GM12878 (cell line): Measurements from ENCODE around the gene ALOX12. TPM values are rescaled to one million over a fixed set of nuclear protein-coding genes. Genes with fewer than 3 reads are reported as not detected.

Source experiments
- ATAC-seq: fragments of 200-7000 bp; cut with Tn5 transposase; 3 replicates; pipeline ENCODE4 v1.9.1; 2020; ENCODE audit warnings: mild to moderate bottlenecking, moderate library complexity
- BruUV-seq: library from RNA; stranded (reverse); fragments of 400-500 nt; replicated peaks from 2 replicates; lab custom pipeline; 2021; lab: Mats Ljungman, UMichigan
- CTCF ChIA-PET: fragments of 300-600 bp; sonication (Branson Sonifier 250); formaldehyde crosslinking; extraction: SDS; loops from one replicate; lab custom pipeline; 2021; ENCODE audit warnings: inconsistent platforms; lab: Yijun Ruan, JAX
- POLR2A ChIA-PET: fragments of 350-600 bp; formaldehyde crosslinking; extraction: SDS; loops from one replicate; lab custom pipeline; 2021; ENCODE audit warnings: inconsistent platforms; lab: Charles Lee
- RAD21 ChIA-PET: fragments of 300-600 bp; sonication (Branson Sonifier 250); formaldehyde crosslinking; loops from one replicate; lab custom pipeline; 2023; ENCODE audit warnings: antibody characterized with exemption; ENCODE audit not compliant: unreplicated experiment; lab: Charles Lee
- SMC1A ChIA-PET: fragments of 300-600 bp; sonication (Branson Sonifier 250); formaldehyde crosslinking; loops from one replicate; lab custom pipeline; 2023; ENCODE audit not compliant: unreplicated experiment, uncharacterized antibody; lab: Charles Lee
- DNase-seq: peaks from one replicate; pipeline ENCODE4 v3.0.0-alpha.2; 2011; ENCODE audit warnings: low read depth, low spot score
- FAIRE-seq: peaks from 3 replicates; lab custom pipeline; 2011; peaks lifted over from hg19 to GRCh38; lab: Jason Lieb, UNC
- H2AFZ ChIP-seq: 2 replicates; pipeline ENCODE4 v1.6.0; 2011; ENCODE audit warnings: low read depth, low read length, control low read depth; ENCODE audit not compliant: control insufficient read depth
- H3K27ac ChIP-seq: 2 replicates; pipeline ENCODE4 v1.5.1; 2011; ENCODE audit warnings: control low read depth; ENCODE audit not compliant: control insufficient read depth, insufficient read depth
- H3K27me3 ChIP-seq, 2 experiments: replicated peaks in 1 of 2; 2 replicates each; pipeline versions ENCODE4 v1.6.0 to v1.6.1; 2011; ENCODE audit warnings: low read length in 1 of 2; ENCODE audit not compliant: control insufficient read depth in 2 of 2, insufficient read depth in 2 of 2
- H3K36me3 ChIP-seq, 2 experiments: 2 replicates each; pipeline ENCODE4 v1.5.1; 2011; ENCODE audit warnings: low read length in 1 of 2; ENCODE audit not compliant: control insufficient read depth in 2 of 2, insufficient read depth in 2 of 2
- H3K4me1 ChIP-seq: 2 replicates; pipeline ENCODE4 v1.6.1; 2011; ENCODE audit warnings: mild to moderate bottlenecking, low read length, moderate library complexity, mixed read lengths; ENCODE audit not compliant: control insufficient read depth, insufficient read depth
- H3K4me2 ChIP-seq: 2 replicates; pipeline ENCODE4 v1.6.0; 2011; ENCODE audit warnings: control low read depth; ENCODE audit not compliant: control insufficient read depth, insufficient read depth
- H3K4me3 ChIP-seq: fragments of 200-600 bp; sonication (generic); 2 replicates; pipeline ENCODE4 v1.5.1; 2016
- H3K79me2 ChIP-seq: 2 replicates; pipeline ENCODE4 v1.6.0; 2011; ENCODE audit warnings: low read length; ENCODE audit not compliant: control insufficient read depth, insufficient read depth
- H3K9ac ChIP-seq: 2 replicates; pipeline ENCODE4 v1.8.0; 2011; ENCODE audit warnings: low read length, control low read depth, mixed read lengths; ENCODE audit not compliant: control insufficient read depth, insufficient read depth
- H3K9me3 ChIP-seq: replicated peaks from 3 replicates; pipeline ENCODE4 v1.5.1; 2011; ENCODE audit warnings: mild to moderate bottlenecking, low read length; ENCODE audit not compliant: control insufficient read depth, insufficient read depth
- H4K20me1 ChIP-seq: 2 replicates; pipeline ENCODE4 v1.6.0; 2011; ENCODE audit not compliant: control insufficient read depth, insufficient read depth
- FOXM1 ChIP-seq: IDR thresholded peaks from 2 replicates; pipeline ENCODE4 v1.6.1; 2012; ENCODE audit warnings: low read depth, mild to moderate bottlenecking, inconsistent platforms, low read length, moderate library complexity
- MLLT1 ChIP-seq: fragments of 450-650 bp; IDR thresholded peaks from 2 replicates; pipeline ENCODE4 v1.6.1; 2016; ENCODE audit warnings: mild to moderate bottlenecking
- RCOR1 ChIP-seq: conservative IDR thresholded peaks from 2 replicates; pipeline ENCODE4 v1.6.1; 2012; ENCODE audit warnings: low read depth, low read length, improper control_type of control experiment
- WGBS: methylation state at CpG from one replicate; pipeline ENCODE4 v1.1.6; 2016; ENCODE audit warnings: low lambda C conversion rate; ENCODE audit not compliant: insufficient replicate concordance, insufficient coverage; ENCODE audit errors: missing lambda C conversion rate; 5-methylcytosine and 5-hydroxymethylcytosine counted together
- in situ Hi-C: fragments of 300-500 bp; cut with MboI; formaldehyde crosslinking; loops from 9 replicates; pipeline ENCODE4 v1.14.3; 2018; ENCODE audit warnings: mixed read lengths
- intact Hi-C: fragments of 100-400 bp; cut with micrococcal nuclease; formaldehyde crosslinking; loops from one replicate; pipeline ENCODE4 v1.14.2; 2022; ENCODE audit not compliant: unreplicated experiment
- polyA plus RNA-seq, 11 experiments: library from polyadenylated mRNA; depleted of rRNA in 4 of 11; unstranded in 6 of 11; stranded (reverse) in 5 of 11; fragments of >200 nt; fragmentation: Nextera tagmentation in 4 of 11; fragmentation: Illumina TruSeq in 1 of 11; extraction: Ambion mirVana in 4 of 11; extraction: Trizol in 1 of 11; gene quantifications; 1 replicate in 1 of 11; 2 replicates in 10 of 11; pipeline versions ENCODE4 v1.2.1 to v1.2.3, GENCODE V29; 2011 to 2016; ENCODE audit warnings: inconsistent platforms in 2 of 11, missing spikeins in 2 of 11, low read depth in 1 of 11
- total RNA-seq, 4 experiments: library from RNA; depleted of rRNA in 3 of 4; stranded (reverse); fragments of >200 nt in 3 of 4; fragmentation: Illumina TruSeq in 1 of 4; extraction: Trizol in 1 of 4; gene quantifications; 2 replicates each; pipeline versions ENCODE4 v1.2.1 to v1.2.3, GENCODE V29; 2013 to 2021
- TF ChIP-seq, protein P1 (sequence below): IDR thresholded peaks from 2 replicates; pipeline ENCODE4 v1.6.1; 2011; ENCODE audit warnings: borderline replicate concordance, low read depth, mild to moderate bottlenecking, moderate library complexity, mixed read lengths, low read length; ENCODE audit not compliant: insufficient read depth; ENCODE audit errors: extremely low read length

ALOX12 gene
- total and polyA plus RNA-seq, 10 of the 15 experiments (the other 5 are each of a cell fraction or from before 2014, with no cell fraction given): 0.23 to 0.82 (median 0.58) TPM; not detected in 6

DNA sequence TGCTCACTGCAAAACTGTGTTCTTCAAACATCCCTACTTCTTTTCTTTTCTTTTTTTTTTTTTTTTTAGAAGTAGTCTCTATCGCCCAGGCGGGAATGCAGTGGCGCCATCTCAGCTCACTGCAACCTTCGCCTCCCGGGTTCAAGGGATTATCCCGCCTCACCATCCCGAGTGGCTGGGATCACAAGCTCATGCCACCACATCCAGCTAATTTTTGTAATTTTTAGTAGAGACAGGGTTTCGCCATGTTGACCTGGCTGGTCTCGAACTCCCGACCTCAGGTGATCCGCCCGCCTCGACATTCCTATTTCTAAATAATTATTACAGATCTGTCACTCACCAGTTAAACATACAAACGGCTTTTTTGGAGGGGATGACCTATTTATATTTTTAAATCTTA, 15.6 kb downstream of the ALOX12 start:
- SMC1A ChIA-PET: interaction anchor here (4.0 kb wide), 1 partner anchor 10 kb away, joined by 15 read pairs; no protein-coding TSS in a partner anchor
- WGBS: 36% methylated on average over 12 of the region's 14 CpGs
- no peaks in the 10 kb centered on the region; a peak in 1 of 4 replicates for H3K36me3 ChIP-seq
- peak overlapping the region; percentile 100 for H3K4me3 ChIP-seq
- H4K20me1 ChIP-seq: no peaks in the 10 kb centered on the region
- no TSS peak for BruUV-seq
- peaks cover 17% of the 10 kb centered on the region for H3K4me1 ChIP-seq
- H3K79me2 ChIP-seq: peaks cover 62% of the 10 kb centered on the region
- CTCF ChIA-PET: interaction anchor here (1.6 to 15.9 kb wide), 4 partner anchors 7 to 168 kb away, joined by 4 to 237 read pairs (median 88); a partner anchor contains a TSS
- peak overlapping the region; percentile 75 for H3K4me2 ChIP-seq
- peak overlapping the region; percentile 96 for H3K9ac ChIP-seq
- FAIRE-seq (no peak), ATAC-seq (no peak), DNase-seq (no peak)
- H3K27me3 ChIP-seq: no peaks in the 10 kb centered on the region
- H2AFZ ChIP-seq: no peak overlapping the region
- H3K9me3 ChIP-seq: no peaks in the 10 kb centered on the region
- POLR2A ChIA-PET: interaction anchor here (2.4 kb wide), 1 partner anchor 24 kb away, joined by 16 read pairs; the partner anchor contains the start of gene SLC16A13
- H3K27ac ChIP-seq: peak overlapping the region; percentile 100; the same call in 1 of the 2 replicates
- intact Hi-C loops: loop anchor here (10.0 kb wide), 1 partner anchor 257 kb away; the partner anchor contains the start of gene XAF1
- RAD21 ChIA-PET: interaction anchor here (2.2 kb wide), 1 partner anchor 10 kb away, joined by 10 read pairs; no protein-coding TSS in a partner anchor
- in situ Hi-C loops: loop anchor here (5.0 kb wide), 1 partner anchor 359 kb away; the partner anchor contains the start of genes C17orf100 and MED31
- TF ChIP-seq RCOR1 (no peak), MLLT1 (peak; percentile 68)
- TF ChIP-seq, all 136 proteins: peak for 1

DNA sequence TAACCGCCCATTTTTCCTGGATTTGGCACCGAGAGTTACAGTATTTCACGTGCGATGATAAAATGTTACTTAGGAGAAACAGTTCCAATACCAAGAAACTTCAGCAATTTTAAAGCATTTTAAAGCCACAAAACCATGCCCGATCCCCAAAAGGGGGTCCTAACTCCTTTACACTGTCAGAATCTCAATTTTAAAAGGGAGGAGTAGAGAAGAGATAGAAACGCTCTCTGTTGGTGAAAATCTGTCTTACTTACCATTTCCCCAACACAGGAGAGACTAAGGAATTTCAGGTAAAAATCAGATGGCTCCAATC, 16.0 kb downstream of the ALOX12 start:
- CTCF ChIA-PET: interaction anchor here (0.6 to 15.9 kb wide), 6 partner anchors 6 to 168 kb away, joined by 3 to 237 read pairs (median 6); a partner anchor contains a TSS
- in situ Hi-C loops: loop anchor here (5.0 kb wide), 1 partner anchor 360 kb away; the partner anchor contains the start of genes C17orf100 and MED31
- peaks cover 22% of the 10 kb centered on the region for H3K4me1 ChIP-seq
- TF ChIP-seq, protein P1, sequence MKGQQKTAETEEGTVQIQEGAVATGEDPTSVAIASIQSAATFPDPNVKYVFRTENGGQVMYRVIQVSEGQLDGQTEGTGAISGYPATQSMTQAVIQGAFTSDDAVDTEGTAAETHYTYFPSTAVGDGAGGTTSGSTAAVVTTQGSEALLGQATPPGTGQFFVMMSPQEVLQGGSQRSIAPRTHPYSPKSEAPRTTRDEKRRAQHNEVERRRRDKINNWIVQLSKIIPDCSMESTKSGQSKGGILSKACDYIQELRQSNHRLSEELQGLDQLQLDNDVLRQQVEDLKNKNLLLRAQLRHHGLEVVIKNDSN: no peak
- TF ChIP-seq FOXM1: 0 out of 2 replicates have a peak, but pooled peaks have one; percentile 7
- TF ChIP-seq, all 136 proteins: peak for 1
- Histone ChIP-seq H3K79me2 (peaks cover 66% of the 10 kb centered on the region), H3K36me3 (peaks cover 0 to under 1% of the 10 kb centered on the region in 2 experiments; a peak in 2 of 4 replicates), H3K27me3 (no peaks in the 10 kb centered on the region), H4K20me1 (no peaks in the 10 kb centered on the region), H3K9ac (peak overlapping the region; percentile 96), H3K27ac (peak overlapping the region; percentile 100), H3K4me2 (peak overlapping the region; percentile 75), H3K4me3 (peak overlapping the region; percentile 100), H3K9me3 (no peaks in the 10 kb centered on the region), H2AFZ (peak overlapping the region; percentile 99)
- TSS peak; percentile 77 for BruUV-seq
- ATAC-seq (no peak), FAIRE-seq (no peak), DNase-seq (no peak)
- intact Hi-C loops: loop anchor here (10.0 kb wide), 1 partner anchor 257 kb away; the partner anchor contains the start of gene XAF1
- ChIA-PET SMC1A (interaction anchor here (4.0 kb wide), 1 partner anchor 9 kb away, joined by 15 read pairs; no protein-coding TSS in a partner anchor), POLR2A (interaction anchor here (0.6 to 2.4 kb wide), 3 partner anchors 10 to 24 kb away, joined by 3 to 16 read pairs (median 6); partner anchors contain the start of gene SLC16A13), RAD21 (interaction anchor here (0.6 to 2.2 kb wide), 3 partner anchors 10 to 122 kb away, joined by 3 to 10 read pairs (median 3); no protein-coding TSS in a partner anchor)
- WGBS: 0% methylated on average over 6 of the region's 6 CpGs
